PC-9 (cell line): Measurements from ENCODE around the gene SPECC1L. TPM values are rescaled to one million over a fixed set of nuclear protein-coding genes. Genes with fewer than 3 reads are reported as not detected.

Experiments used
- Bru-seq: library from RNA; stranded (reverse); fragments of 400-500 nt; gene quantifications from one replicate; lab custom pipeline; 2021; lab: Mats Ljungman, UMichigan
- BruChase-seq, 2 experiments: library from RNA; stranded (reverse); fragments of 400-500 nt; gene quantifications; one replicate each; lab custom pipeline; 2021; lab: Mats Ljungman, UMichigan
- BruUV-seq: library from RNA; stranded (reverse); fragments of 400-500 nt; replicated peaks from 2 replicates; lab custom pipeline; 2021; lab: Mats Ljungman, UMichigan
- CTCF ChIA-PET: fragments of 300-600 bp; sonication (Branson Sonifier 250); formaldehyde crosslinking; loops from one replicate; lab custom pipeline; 2022; ENCODE audit warnings: antibody characterized with exemption; lab: Charles Lee
- POLR2A ChIA-PET: fragments of 300-600 bp; sonication (Branson Sonifier 250); formaldehyde crosslinking; loops from one replicate; lab custom pipeline; 2022; ENCODE audit warnings: antibody characterized with exemption; ENCODE audit not compliant: unreplicated experiment; lab: Charles Lee
- DNase-seq, 2 experiments: peaks; one replicate each; pipeline versions ENCODE4 v3.0.0 to v3.0.0-alpha.2; 2015 to 2022; ENCODE audit warnings: mixed read lengths in 1 of 2
- H2AFZ ChIP-seq: fragments of 200-600 bp; sonication (generic); 2 replicates; pipeline ENCODE4 v1.8.1; 2017; ENCODE audit warnings: antibody characterized with exemption
- H3F3A ChIP-seq: fragments of 200-600 bp; sonication (generic); 2 replicates; pipeline ENCODE4 v1.8.1; 2017; ENCODE audit warnings: antibody characterized with exemption, mild to moderate bottlenecking, low read depth; ENCODE audit not compliant: insufficient read depth
- H3K27ac ChIP-seq: fragments of 200-600 bp; sonication (generic); 2 replicates; pipeline ENCODE4 v1.6.1; 2016; ENCODE audit warnings: mixed run types
- H3K27me3 ChIP-seq: fragments of 200-600 bp; sonication (generic); 2 replicates; pipeline ENCODE4 v1.6.1; 2016; ENCODE audit warnings: low read depth, mixed run types; ENCODE audit not compliant: insufficient read depth
- H3K36me3 ChIP-seq: fragments of 200-600 bp; sonication (generic); 2 replicates; pipeline ENCODE4 v1.6.1; 2016; ENCODE audit warnings: low read depth, mixed run types
- H3K4me1 ChIP-seq: fragments of 200-600 bp; sonication (generic); replicated peaks from 2 replicates; pipeline ENCODE4 v1.6.1; 2016; ENCODE audit warnings: mixed run types; ENCODE audit not compliant: insufficient read depth
- H3K4me2 ChIP-seq: fragments of 200-600 bp; sonication (generic); 2 replicates; pipeline ENCODE4 v1.6.1; 2017; ENCODE audit warnings: mixed run types
- H3K4me3 ChIP-seq: fragments of 200-600 bp; sonication (generic); 2 replicates; pipeline ENCODE4 v1.6.1; 2016; ENCODE audit warnings: mixed run types
- H3K79me2 ChIP-seq: fragments of 200-600 bp; sonication (generic); 2 replicates; pipeline ENCODE4 v1.6.1; 2017; ENCODE audit warnings: low read depth, mixed run types
- H3K9me2 ChIP-seq: fragments of 200-600 bp; sonication (generic); 2 replicates; pipeline ENCODE4 v1.8.1; 2017; ENCODE audit warnings: mild to moderate bottlenecking; ENCODE audit not compliant: insufficient read depth
- H3K9me3 ChIP-seq: fragments of 200-600 bp; sonication (generic); 2 replicates; pipeline ENCODE4 v1.8.1; 2016; ENCODE audit warnings: low read depth; ENCODE audit not compliant: insufficient read depth
- H4K20me1 ChIP-seq: fragments of 200-600 bp; sonication (generic); 2 replicates; pipeline ENCODE4 v1.8.1; 2017; ENCODE audit not compliant: insufficient read depth
- CTCF ChIP-seq: fragments of 200-600 bp; sonication (generic); conservative IDR thresholded peaks from 2 replicates; pipeline ENCODE4 v1.6.1; 2017; ENCODE audit warnings: mixed run types, antibody characterized with exemption, mild to moderate bottlenecking, moderate library complexity
- EZH2 ChIP-seq: fragments of 200-600 bp; sonication (generic); IDR thresholded peaks from 2 replicates; pipeline ENCODE4 v1.8.0; 2017; ENCODE audit warnings: antibody characterized with exemption, low read depth
- intact Hi-C: fragments of 100-400 bp; cut with micrococcal nuclease; formaldehyde crosslinking; loops from one replicate; pipeline ENCODE4 v1.10.0; 2022; ENCODE audit not compliant: unreplicated experiment
- long read RNA-seq: library from polyadenylated mRNA; stranded (forward); transcript quantifications from one replicate; pipeline ENCODE4 v2.0.0, GENCODE V29; 2022
- total RNA-seq: library from RNA; stranded (reverse); gene quantifications from 2 replicates; pipeline ENCODE4 v1.2.3, GENCODE V29; 2021

The SPECC1L gene
- total RNA-seq (37.6 and 38.9 TPM in 2 replicates), Bru-seq, nascent RNA (percentile 71 among the genes with signal in this experiment), BruChase-seq, experiment 1, labeled RNA remaining after a 2-hour chase (percentile 94 among the genes with signal in this experiment), BruChase-seq, experiment 2, labeled RNA remaining after a 6-hour chase (percentile 97 among the genes with signal in this experiment)
- long read RNA-seq, full-length matches to known transcripts: 2 of 3 reads
- long read RNA-seq, partial matches to known transcripts: 0 of 3 reads
- long read RNA-seq, other reads (novel, unspliced or antisense): 1 of 3 reads

- Histone ChIP-seq H3K4me3 (peak within 1 kb of the TSS; percentile 90), H2AFZ (peak within 1 kb of the TSS; percentile 93), H3K27ac (peak within 1 kb of the TSS; percentile 79), H3K27me3 (no peaks in the 10 kb centered on the region), H3F3A (no peaks in the 10 kb centered on the region), H3K4me1 (peaks cover 28% of the 10 kb centered on the region), H4K20me1 (peaks cover 7% of the 10 kb centered on the region), H3K36me3 (no peaks in the 10 kb centered on the region), H3K4me2 (peak within 1 kb of the TSS; percentile 81), H3K9me2 (no peaks in the 10 kb centered on the region), H3K9me3 (no peaks in the 10 kb centered on the region), H3K79me2 (peaks cover 47% of the 10 kb centered on the region)
- TSS peak; percentile 43 for BruUV-seq
- peak; percentile 78 to 89 for DNase-seq
- intact Hi-C loops: loop anchor here (1.0 kb wide), 1 partner anchor 33 kb away; no protein-coding TSS in a partner anchor
- POLR2A ChIA-PET: interaction anchor here (0.6 kb wide), 2 partner anchors 12 to 63 kb away, joined by 3 to 4 read pairs; no protein-coding TSS in a partner anchor
- TF ChIP-seq EZH2: no peak
- no peak for TF ChIP-seq CTCF
- CTCF ChIA-PET: no interaction called here
Observed at GRCh38 chr22:24270556-24271385, at the start of gene SPECC1L. Gene SPECC1L (plus strand): TSS chr22:24270831. CDS start chr22:24302232, 31,401 bp downstream.

GRCh38 chr22:24224468-24224867, 46.2 kb upstream of the SPECC1L start:
- no peaks in the 10 kb centered on the region for H3K9me2 ChIP-seq
- no peak overlapping the region for H3K27ac ChIP-seq
- H3K36me3 ChIP-seq: no peaks in the 10 kb centered on the region
- BruUV-seq: no TSS peak
- TF ChIP-seq CTCF (no peak), EZH2 (no peak)
- H3K9me3 ChIP-seq: no peaks in the 10 kb centered on the region
- H2AFZ ChIP-seq: no peak overlapping the region
- no peaks in the 10 kb centered on the region for H3K27me3 ChIP-seq
- no peaks in the 10 kb centered on the region for H3K79me2 ChIP-seq
- intact Hi-C loops: no loop called here
- H3K4me2 ChIP-seq: no peak overlapping the region
- DNase-seq: no peak
- ChIA-PET CTCF (no interaction called here), POLR2A (no interaction called here)
- H3F3A ChIP-seq: no peaks in the 10 kb centered on the region
- H3K4me1 ChIP-seq: no peaks in the 10 kb centered on the region
- H4K20me1 ChIP-seq: no peaks in the 10 kb centered on the region
- no peak overlapping the region for H3K4me3 ChIP-seq

GRCh38 chr22:24225044-24225601, 45.5 kb upstream of the SPECC1L start:
- no peaks in the 10 kb centered on the region for H3K9me2 ChIP-seq
- H3F3A ChIP-seq: no peaks in the 10 kb centered on the region
- ChIA-PET POLR2A (no interaction called here), CTCF (no interaction called here)
- no peak overlapping the region for H3K27ac ChIP-seq
- no peak for DNase-seq
- no peak overlapping the region for H3K4me2 ChIP-seq
- intact Hi-C loops: no loop called here
- no peak overlapping the region for H2AFZ ChIP-seq
- BruUV-seq: no TSS peak
- TF ChIP-seq EZH2 (no peak), CTCF (no peak)
- no peaks in the 10 kb centered on the region for H4K20me1 ChIP-seq
- no peak overlapping the region for H3K4me3 ChIP-seq
- no peaks in the 10 kb centered on the region for H3K27me3 ChIP-seq
- H3K79me2 ChIP-seq: no peaks in the 10 kb centered on the region
- no peaks in the 10 kb centered on the region for H3K4me1 ChIP-seq
- H3K9me3 ChIP-seq: no peaks in the 10 kb centered on the region
- H3K36me3 ChIP-seq: no peaks in the 10 kb centered on the region
